ENCODE results near the gene TRAPPC12. TPM values are rescaled to one million over a fixed set of nuclear protein-coding genes. Genes with fewer than 3 reads are reported as not detected.
"Not testable (repeated sequence)": the region's sequence is repeated elsewhere in the genome, so short reads cannot be mapped to it uniquely, and the experiment has no call there.

TRAPPC12 gene
- total RNA-seq, 4 donors from 2014 or later: 78.2 to 341 (median 183) TPM

GRCh38 chr2:3447789-3448317 lies 68.4 kb downstream of the TRAPPC12 start:
- H3K27ac ChIP-seq: no peak overlapping the region
- WGBS, 2 donors (ENCODE audit: low coverage in 1 of 2): 89% methylated on average over 9 of the region's 9 CpGs; no CpG with 5 or more reads in 1 of the 2 donors
- TF ChIP-seq POLR2A (IDR thresholded peaks at IDR 0.05) (no peak), POLR2AphosphoS5 (IDR thresholded peaks at IDR 0.05) (no peak), EP300 (IDR thresholded peaks at IDR 0.05; ENCODE audit: low read depth) (no peak), CTCF (IDR thresholded peaks at IDR 0.05) (no peak)
- DNase-seq: no peak
- no peaks in the 10 kb centered on the region for H3K4me1 ChIP-seq
- in situ Hi-C loops (cut with MboI; ENCODE audit: low pct_ligation_motif_present in 1 of 4, low pct_unique_long_range_greater_than_20kb in 1 of 4, low sequenced_read_pairs in 3 of 4): no loop called here
- intact Hi-C loops (cut with DNase I; ENCODE audit: low total_unique reads): no loop called here
- H3K27me3 ChIP-seq: no peaks in the 10 kb centered on the region
- H3K36me3 ChIP-seq: peaks cover 0 to 31% (median 12%) of the 10 kb centered on the region in 4 donors
- no peak overlapping the region for H3K4me3 ChIP-seq
- H3K9me3 ChIP-seq: no peaks in the 10 kb centered on the region

DNA sequence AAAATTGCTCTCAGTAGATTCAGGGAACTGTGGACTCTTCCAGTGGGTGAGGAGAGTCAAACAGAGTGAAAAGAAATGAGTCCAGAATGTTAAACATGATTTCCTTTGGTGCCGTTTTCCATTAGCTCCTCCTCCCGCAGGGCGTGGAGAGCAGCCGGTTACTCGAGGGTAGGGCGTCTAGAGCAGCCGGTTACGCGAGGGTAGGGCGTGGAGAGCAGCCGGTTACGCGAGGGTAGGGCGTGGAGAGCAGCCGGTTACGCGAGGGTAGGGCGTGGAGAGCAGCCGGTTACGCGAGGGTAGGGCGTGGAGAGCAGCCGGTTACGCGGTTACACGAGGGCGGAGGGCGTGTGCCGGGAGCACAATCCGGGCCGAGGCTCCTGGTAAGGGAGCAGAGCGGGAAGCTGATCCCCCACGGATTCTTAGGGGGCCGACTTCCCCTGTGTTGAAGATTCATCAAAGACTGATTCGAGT lies 69.0 kb downstream of the TRAPPC12 start:
- H3K4me1 ChIP-seq; DNase-seq; in situ Hi-C loops (cut with MboI; ENCODE audit: low pct_ligation_motif_present in 1 of 4, low pct_unique_long_range_greater_than_20kb in 1 of 4, low sequenced_read_pairs in 3 of 4); H3K9me3 ChIP-seq; H3K27ac ChIP-seq; intact Hi-C loops (cut with DNase I; ENCODE audit: low total_unique reads); H3K4me3 ChIP-seq; H3K27me3 ChIP-seq: not testable (repeated sequence)
- H3K36me3 ChIP-seq: peaks cover 0 to 31% (median 12%) of the 10 kb centered on the region in 4 donors
- 77 to 80% methylated on average over 6 to 35 of the region's 35 CpGs for WGBS, 2 donors (ENCODE audit: low coverage in 1 of 2)

- intact Hi-C loops (cut with DNase I; ENCODE audit: low total_unique reads): no loop called here
These were observed 69.6 kb downstream of the TRAPPC12 start for GRCh38 chr2:3449086-3449485.

GRCh38 chr2:3449936-3450335 lies 70.4 kb downstream of the TRAPPC12 start:
- TF ChIP-seq POLR2A (IDR thresholded peaks at IDR 0.05): no peak
- no peak for TF ChIP-seq EP300 (IDR thresholded peaks at IDR 0.05; ENCODE audit: low read depth)
- no peak for TF ChIP-seq POLR2AphosphoS5 (IDR thresholded peaks at IDR 0.05)
- TF ChIP-seq CTCF (IDR thresholded peaks at IDR 0.05): no peak
- Histone ChIP-seq H3K36me3 (peaks cover 0 to 27% (median 6%) of the 10 kb centered on the region in 4 donors), H3K4me3 (no peak overlapping the region), H3K27me3 (no peaks in the 10 kb centered on the region), H3K4me1 (no peaks in the 10 kb centered on the region), H3K9me3 (no peaks in the 10 kb centered on the region), H3K27ac (no peak overlapping the region)
- DNase-seq: no peak
- 94 to 95% methylated on average over 8 to 11 of the region's 11 CpGs for WGBS, 2 donors (ENCODE audit: low coverage in 1 of 2)
- intact Hi-C loops (cut with DNase I; ENCODE audit: low total_unique reads): no loop called here
- in situ Hi-C loops (cut with MboI; ENCODE audit: low pct_ligation_motif_present in 1 of 4, low pct_unique_long_range_greater_than_20kb in 1 of 4, low sequenced_read_pairs in 3 of 4): no loop called here

More at GRCh38 chr2:3449086-3449485, 69.6 kb downstream of the TRAPPC12 start:
- WGBS, 2 donors (ENCODE audit: low coverage in 1 of 2): 83 to 88% methylated on average over 3 to 13 of the region's 13 CpGs
- in situ Hi-C loops (cut with MboI; ENCODE audit: low pct_ligation_motif_present in 1 of 4, low pct_unique_long_range_greater_than_20kb in 1 of 4, low sequenced_read_pairs in 3 of 4): no loop called here
- no peak overlapping the region for H3K27ac ChIP-seq
- no peak for DNase-seq
- no peaks in the 10 kb centered on the region for H3K9me3 ChIP-seq
- no peaks in the 10 kb centered on the region for H3K4me1 ChIP-seq
- H3K4me3 ChIP-seq: no peak overlapping the region
- peaks cover 0 to 28% (median 8%) of the 10 kb centered on the region in 4 donors for H3K36me3 ChIP-seq
- TF ChIP-seq EP300 (IDR thresholded peaks at IDR 0.05; ENCODE audit: low read depth) (no peak), POLR2AphosphoS5 (IDR thresholded peaks at IDR 0.05) (no peak), CTCF (IDR thresholded peaks at IDR 0.05) (no peak), POLR2A (IDR thresholded peaks at IDR 0.05) (no peak)
- H3K27me3 ChIP-seq: no peaks in the 10 kb centered on the region

Measured in transverse colon (tissue), 4 donors.